Measurements from ENCODE around the gene KCTD12.

KCTD12 gene

GRCh38 chr13:76874479-76874878, 11.7 kb downstream of the KCTD12 start:
- Histone ChIP-seq H3K79me2 (ENCODE audit: low read length) (no peaks in the 10 kb centered on the region), H3K4me3 (ENCODE audit: low read length) (peak overlapping the region; percentile 13; the same call in 1 of the 2 replicates), H3K27ac (ENCODE audit: low read length) (peak overlapping the region; percentile 32; the same call in 1 of the 2 replicates), H3K9me3 (ENCODE audit: insufficient read depth, low read length) (no peaks in the 10 kb centered on the region), H3K36me3 (replicated peaks; ENCODE audit: low read depth, low read length) (no peaks in the 10 kb centered on the region), H3K27me3 (ENCODE audit: low read depth, low read length) (no peaks in the 10 kb centered on the region), H2AFZ (ENCODE audit: low read depth, low read length) (no peak overlapping the region), H4K20me1 (ENCODE audit: insufficient read depth, low read length) (no peaks in the 10 kb centered on the region), H3K4me1 (ENCODE audit: low read length) (peaks cover 23% of the 10 kb centered on the region), H3K4me2 (ENCODE audit: low read length) (peak overlapping the region; percentile 33), H3K9ac (ENCODE audit: low read length) (no peak overlapping the region)
- TF ChIP-seq CTCF (IDR thresholded peaks at IDR 0.05; ENCODE audit: low read depth, low read length) (no peak), EZH2phosphoT487 (IDR thresholded peaks at IDR 0.05; ENCODE audit: low read depth) (no peak)

GRCh38 chr13:76873445-76873844, 12.8 kb downstream of the KCTD12 start:
- H3K27me3 ChIP-seq (ENCODE audit: low read depth, low read length): no peaks in the 10 kb centered on the region
- no peak overlapping the region for H3K4me2 ChIP-seq (ENCODE audit: low read length)
- no peaks in the 10 kb centered on the region for H4K20me1 ChIP-seq (ENCODE audit: insufficient read depth, low read length)
- no peak overlapping the region for H3K9ac ChIP-seq (ENCODE audit: low read length)
- no peak overlapping the region for H3K4me3 ChIP-seq (ENCODE audit: low read length)
- no peak for TF ChIP-seq CTCF (IDR thresholded peaks at IDR 0.05; ENCODE audit: low read depth, low read length)
- no peak for TF ChIP-seq EZH2phosphoT487 (IDR thresholded peaks at IDR 0.05; ENCODE audit: low read depth)
- no peak overlapping the region for H2AFZ ChIP-seq (ENCODE audit: low read depth, low read length)
- H3K36me3 ChIP-seq (replicated peaks; ENCODE audit: low read depth, low read length): no peaks in the 10 kb centered on the region
- peaks cover 15% of the 10 kb centered on the region for H3K4me1 ChIP-seq (ENCODE audit: low read length)
- no peaks in the 10 kb centered on the region for H3K79me2 ChIP-seq (ENCODE audit: low read length)
- no peak overlapping the region for H3K27ac ChIP-seq (ENCODE audit: low read length)
- no peaks in the 10 kb centered on the region for H3K9me3 ChIP-seq (ENCODE audit: insufficient read depth, low read length)

- TF ChIP-seq CTCF (IDR thresholded peaks at IDR 0.05; ENCODE audit: low read depth, low read length) (no peak), EZH2phosphoT487 (IDR thresholded peaks at IDR 0.05; ENCODE audit: low read depth) (no peak)
- Histone ChIP-seq H3K27ac (ENCODE audit: low read length) (no peak overlapping the region), H3K4me3 (ENCODE audit: low read length) (no peak overlapping the region), H3K9ac (ENCODE audit: low read length) (no peak overlapping the region), H3K4me1 (ENCODE audit: low read length) (peaks cover 15% of the 10 kb centered on the region), H3K9me3 (ENCODE audit: insufficient read depth, low read length) (no peaks in the 10 kb centered on the region), H2AFZ (ENCODE audit: low read depth, low read length) (no peak overlapping the region), H3K4me2 (ENCODE audit: low read length) (no peak overlapping the region), H3K79me2 (ENCODE audit: low read length) (no peaks in the 10 kb centered on the region), H4K20me1 (ENCODE audit: insufficient read depth, low read length) (no peaks in the 10 kb centered on the region), H3K36me3 (replicated peaks; ENCODE audit: low read depth, low read length) (no peaks in the 10 kb centered on the region), H3K27me3 (ENCODE audit: low read depth, low read length) (no peaks in the 10 kb centered on the region)
Observed at GRCh38 chr13:76872675-76873074, 13.5 kb downstream of the KCTD12 start.

- H3K4me1 ChIP-seq (ENCODE audit: low read length): peaks cover 15% of the 10 kb centered on the region
- TF ChIP-seq CTCF (IDR thresholded peaks at IDR 0.05; ENCODE audit: low read depth, low read length): no peak
- TF ChIP-seq EZH2phosphoT487 (IDR thresholded peaks at IDR 0.05; ENCODE audit: low read depth): no peak
- no peak overlapping the region for H3K4me2 ChIP-seq (ENCODE audit: low read length)
Observed at GRCh38 chr13:76871432-76871831, 14.8 kb downstream of the KCTD12 start.

More at GRCh38 chr13:76871432-76871831, 14.8 kb downstream of the KCTD12 start:
- Histone ChIP-seq H3K79me2 (ENCODE audit: low read length) (no peaks in the 10 kb centered on the region), H3K4me3 (ENCODE audit: low read length) (no peak overlapping the region), H3K27ac (ENCODE audit: low read length) (no peak overlapping the region), H3K27me3 (ENCODE audit: low read depth, low read length) (no peaks in the 10 kb centered on the region), H3K9me3 (ENCODE audit: insufficient read depth, low read length) (no peaks in the 10 kb centered on the region), H4K20me1 (ENCODE audit: insufficient read depth, low read length) (no peaks in the 10 kb centered on the region), H3K36me3 (replicated peaks; ENCODE audit: low read depth, low read length) (no peaks in the 10 kb centered on the region), H3K9ac (ENCODE audit: low read length) (no peak overlapping the region), H2AFZ (ENCODE audit: low read depth, low read length) (no peak overlapping the region)
